ENCODE results near the gene FBL. TPM values are rescaled to one million over a fixed set of nuclear protein-coding genes. Genes with fewer than 3 reads are reported as not detected.
"Not testable (repeated sequence)": the region's sequence is repeated elsewhere in the genome, so short reads cannot be mapped to it uniquely, and the experiment has no call there.

Gene FBL
- total RNA-seq, 1 donor from 2014 or later: 420 TPM

DNA sequence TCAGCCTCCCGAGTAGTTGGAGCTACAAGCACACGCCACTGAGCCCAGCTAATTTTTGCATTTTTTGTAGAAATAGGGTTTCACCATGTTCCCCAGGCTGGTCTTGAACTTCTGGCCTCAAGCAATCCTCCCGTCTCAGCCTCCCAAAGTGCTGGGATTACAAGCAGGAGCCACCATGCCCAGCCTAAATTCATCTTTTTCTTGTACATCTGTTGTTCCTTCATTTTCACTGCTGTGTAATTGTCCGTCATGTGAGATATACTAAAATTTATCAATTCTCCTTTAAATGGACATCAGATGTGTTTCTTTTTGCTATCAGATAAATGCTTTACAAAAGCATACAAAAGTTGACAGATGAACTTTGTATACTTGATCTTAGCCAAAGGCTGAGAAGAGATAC lies 35.1 kb downstream of the FBL start:
- H3K4me1 Mint-ChIP-seq: no peaks in the 10 kb centered on the region
- no peak overlapping the region for H3K27ac Mint-ChIP-seq

DNA sequence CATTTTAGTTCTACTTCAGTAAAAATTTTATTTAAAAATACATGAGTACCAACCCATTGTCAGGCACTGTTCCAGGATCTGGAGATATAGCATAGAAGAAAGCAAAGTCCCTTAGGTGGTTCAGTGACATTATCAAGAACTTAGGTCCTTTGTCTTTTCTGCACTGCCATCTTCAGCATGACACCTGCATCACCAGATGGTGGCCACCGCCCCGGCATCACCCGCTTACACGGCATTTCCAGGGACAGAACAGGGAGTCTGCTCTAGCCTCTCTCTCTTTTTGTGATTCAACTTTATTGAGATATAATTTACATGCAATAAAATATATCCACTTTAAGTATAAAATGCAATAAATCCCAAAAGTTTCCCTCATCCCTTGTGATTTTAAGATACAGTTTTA lies 35.8 kb downstream of the FBL start:
- TF ChIP-seq, protein P1, sequence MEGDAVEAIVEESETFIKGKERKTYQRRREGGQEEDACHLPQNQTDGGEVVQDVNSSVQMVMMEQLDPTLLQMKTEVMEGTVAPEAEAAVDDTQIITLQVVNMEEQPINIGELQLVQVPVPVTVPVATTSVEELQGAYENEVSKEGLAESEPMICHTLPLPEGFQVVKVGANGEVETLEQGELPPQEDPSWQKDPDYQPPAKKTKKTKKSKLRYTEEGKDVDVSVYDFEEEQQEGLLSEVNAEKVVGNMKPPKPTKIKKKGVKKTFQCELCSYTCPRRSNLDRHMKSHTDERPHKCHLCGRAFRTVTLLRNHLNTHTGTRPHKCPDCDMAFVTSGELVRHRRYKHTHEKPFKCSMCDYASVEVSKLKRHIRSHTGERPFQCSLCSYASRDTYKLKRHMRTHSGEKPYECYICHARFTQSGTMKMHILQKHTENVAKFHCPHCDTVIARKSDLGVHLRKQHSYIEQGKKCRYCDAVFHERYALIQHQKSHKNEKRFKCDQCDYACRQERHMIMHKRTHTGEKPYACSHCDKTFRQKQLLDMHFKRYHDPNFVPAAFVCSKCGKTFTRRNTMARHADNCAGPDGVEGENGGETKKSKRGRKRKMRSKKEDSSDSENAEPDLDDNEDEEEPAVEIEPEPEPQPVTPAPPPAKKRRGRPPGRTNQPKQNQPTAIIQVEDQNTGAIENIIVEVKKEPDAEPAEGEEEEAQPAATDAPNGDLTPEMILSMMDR (IDR thresholded peaks at IDR 0.05): no peak
- H3K9me3 Mint-ChIP-seq: no peaks in the 10 kb centered on the region
- H3K27me3 Mint-ChIP-seq: peaks cover 3% of the 10 kb centered on the region
- ATAC-seq (ENCODE audit: low read depth): no peak
- H3K27ac Mint-ChIP-seq: no peak overlapping the region
- ChIA-PET CTCF (no interaction called here), POLR2A (no interaction called here)
- no peak overlapping the region for H3K4me3 Mint-ChIP-seq
- intact Hi-C loops (cut with micrococcal nuclease): no loop called here
- peaks cover 1% of the 10 kb centered on the region for H3K36me3 Mint-ChIP-seq (ENCODE audit: low read depth)
- H3K4me1 Mint-ChIP-seq: no peaks in the 10 kb centered on the region
- DNase-seq: no peak

More for the DNA sequence above, 35.1 kb downstream of the FBL start:
- ATAC-seq (ENCODE audit: low read depth): no peak
- Mint-ChIP-seq H3K27me3 (peaks cover under 1% of the 10 kb centered on the region), H3K36me3 (ENCODE audit: low read depth) (peaks cover 4% of the 10 kb centered on the region), H3K9me3 (no peaks in the 10 kb centered on the region), H3K4me3 (no peak overlapping the region)
- POLR2A ChIA-PET: no interaction called here
- CTCF ChIA-PET: no interaction called here
- TF ChIP-seq, protein P1 (IDR thresholded peaks at IDR 0.05): no peak
- DNase-seq: no peak
- intact Hi-C loops (cut with micrococcal nuclease): no loop called here

DNA sequence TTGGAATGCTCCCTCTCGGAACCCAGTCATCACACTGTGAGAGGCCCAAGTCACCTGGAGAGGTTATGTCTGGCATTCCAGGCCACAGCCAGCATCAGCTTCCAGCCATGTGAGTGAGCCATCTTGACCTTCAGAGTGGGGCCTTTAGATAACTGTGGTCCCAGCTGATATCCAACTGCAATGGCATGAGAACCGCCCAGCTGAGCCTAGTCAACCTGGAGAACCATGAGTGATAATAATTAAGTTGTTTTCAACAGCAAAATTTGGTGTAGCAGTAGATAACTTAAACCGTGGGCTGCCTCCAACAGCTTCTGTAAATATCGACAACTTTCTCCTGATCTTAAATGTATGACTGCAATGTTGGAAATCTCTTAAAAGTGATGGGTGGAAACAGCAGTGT lies 36.8 kb downstream of the FBL start:
- DNase-seq (no peak), ATAC-seq (ENCODE audit: low read depth) (no peak)
- H3K4me3 Mint-ChIP-seq: no peak overlapping the region
- peaks cover 1% of the 10 kb centered on the region for H3K36me3 Mint-ChIP-seq (ENCODE audit: low read depth)
- intact Hi-C loops (cut with micrococcal nuclease): no loop called here
- TF ChIP-seq, protein P1 (IDR thresholded peaks at IDR 0.05): no peak
- H3K27ac Mint-ChIP-seq: no peak overlapping the region
- no peaks in the 10 kb centered on the region for H3K9me3 Mint-ChIP-seq
- ChIA-PET CTCF (interaction anchor here (1.1 kb wide), 1 partner anchor 17 kb away, joined by 3 read pairs; no protein-coding TSS in a partner anchor), POLR2A (no interaction called here)
- peaks cover 8% of the 10 kb centered on the region for H3K27me3 Mint-ChIP-seq
- H3K4me1 Mint-ChIP-seq: no peaks in the 10 kb centered on the region

DNA sequence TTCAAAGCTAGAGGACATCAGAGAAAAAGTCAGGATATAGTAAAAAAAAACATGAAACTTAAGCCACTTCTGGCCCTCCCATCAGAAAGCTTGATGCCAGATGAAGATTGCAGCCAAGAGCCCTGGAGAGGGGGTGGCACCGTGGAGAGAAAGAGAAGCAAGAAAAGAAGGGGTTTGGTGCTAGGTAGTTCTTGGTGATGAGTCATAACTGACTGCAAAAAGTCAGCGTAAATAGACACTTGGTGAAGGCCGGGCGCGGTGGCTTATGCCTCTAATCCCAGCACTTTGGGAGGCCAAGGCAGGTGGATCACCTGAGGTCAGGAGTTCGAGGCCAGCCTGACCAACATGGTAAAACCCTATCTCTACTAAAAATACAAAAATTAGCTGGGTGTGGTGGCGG lies 37.5 kb downstream of the FBL start:
- H3K4me1 Mint-ChIP-seq; intact Hi-C loops (cut with micrococcal nuclease); H3K4me3 Mint-ChIP-seq; H3K27ac Mint-ChIP-seq; DNase-seq; H3K9me3 Mint-ChIP-seq; ATAC-seq (ENCODE audit: low read depth); H3K36me3 Mint-ChIP-seq (ENCODE audit: low read depth): not testable (repeated sequence)
- H3K27me3 Mint-ChIP-seq: peaks cover 13% of the 10 kb centered on the region
- ChIA-PET POLR2A (interaction anchor here (0.6 kb wide), 1 partner anchor 37 kb away, joined by 3 read pairs; no protein-coding TSS in a partner anchor), CTCF (interaction anchor here (1.1 kb wide), 1 partner anchor 16 kb away, joined by 3 read pairs; no protein-coding TSS in a partner anchor)

DNA sequence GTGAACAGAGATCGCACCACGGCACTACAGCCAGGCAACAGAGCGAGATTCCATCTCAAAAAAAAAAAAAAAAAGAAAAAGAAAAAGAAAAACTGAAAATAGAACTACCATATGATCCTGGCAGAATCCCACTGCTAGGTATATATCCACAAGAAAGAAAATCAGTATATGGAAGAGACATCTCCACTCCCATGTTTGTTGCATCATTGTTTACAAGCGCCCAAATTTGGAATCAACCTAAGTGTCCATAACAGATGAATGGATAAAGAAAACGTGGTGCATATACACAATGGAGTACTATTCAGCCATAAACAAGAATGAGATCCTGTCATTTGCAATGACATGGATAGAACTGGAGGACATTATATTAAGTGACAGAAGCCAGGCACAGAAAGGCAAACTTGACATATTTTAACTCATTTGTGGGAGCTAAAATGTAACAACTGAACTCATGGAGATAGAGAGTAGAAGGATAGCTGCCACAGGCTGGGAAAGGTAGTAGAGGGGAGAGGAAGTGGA lies 38.3 kb downstream of the FBL start:
- no peak for DNase-seq
- Mint-ChIP-seq H3K9me3 (no peaks in the 10 kb centered on the region), H3K36me3 (ENCODE audit: low read depth) (no peaks in the 10 kb centered on the region), H3K4me1 (no peaks in the 10 kb centered on the region), H3K27me3 (peaks cover 18% of the 10 kb centered on the region), H3K4me3 (no peak overlapping the region), H3K27ac (no peak overlapping the region)
- ChIA-PET CTCF (no interaction called here), POLR2A (no interaction called here)
- no peak for ATAC-seq (ENCODE audit: low read depth)
- intact Hi-C loops (cut with micrococcal nuclease): no loop called here
- TF ChIP-seq, protein P1 (IDR thresholded peaks at IDR 0.05): no peak

DNA sequence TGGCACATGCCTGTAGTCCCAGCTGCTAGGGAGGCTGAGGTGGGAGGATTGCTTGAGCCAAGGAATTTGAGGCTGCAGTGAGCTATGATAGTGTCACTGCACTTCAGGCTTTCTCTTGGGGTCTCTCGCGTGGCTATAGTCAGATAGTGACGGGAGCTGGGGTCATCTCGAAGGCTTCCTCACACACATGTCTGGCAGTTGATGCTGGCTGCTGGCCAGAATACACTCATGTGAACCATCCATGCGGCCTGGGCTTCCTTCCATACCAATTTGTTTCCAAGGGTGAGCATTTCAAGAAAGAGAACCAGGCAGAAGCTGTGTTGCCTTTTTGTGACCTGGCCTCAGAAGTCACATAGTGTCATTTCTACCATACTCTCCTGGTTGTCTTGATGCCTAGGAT lies 41.1 kb downstream of the FBL start:
- DNase-seq (no peak), ATAC-seq (ENCODE audit: low read depth) (no peak)
- Mint-ChIP-seq H3K4me1 (no peaks in the 10 kb centered on the region), H3K27me3 (peaks cover 21% of the 10 kb centered on the region), H3K4me3 (no peak overlapping the region), H3K27ac (no peak overlapping the region), H3K36me3 (ENCODE audit: low read depth) (no peaks in the 10 kb centered on the region), H3K9me3 (no peaks in the 10 kb centered on the region)
- CTCF ChIA-PET: no interaction called here
- POLR2A ChIA-PET: no interaction called here
- intact Hi-C loops (cut with micrococcal nuclease): no loop called here
- TF ChIP-seq, protein P1 (IDR thresholded peaks at IDR 0.05): no peak
